ELR (cell line): ENCODE results near the gene NCOA6.
"Not testable (repeated sequence)": the region's sequence is repeated elsewhere in the genome, so short reads cannot be mapped to it uniquely, and the experiment has no call there.

Experiments used
- DNase-seq: peaks from one replicate; pipeline ENCODE4 v3.0.0-alpha.2; 2015; ENCODE audit warnings: low read depth

The NCOA6 gene

DNA sequence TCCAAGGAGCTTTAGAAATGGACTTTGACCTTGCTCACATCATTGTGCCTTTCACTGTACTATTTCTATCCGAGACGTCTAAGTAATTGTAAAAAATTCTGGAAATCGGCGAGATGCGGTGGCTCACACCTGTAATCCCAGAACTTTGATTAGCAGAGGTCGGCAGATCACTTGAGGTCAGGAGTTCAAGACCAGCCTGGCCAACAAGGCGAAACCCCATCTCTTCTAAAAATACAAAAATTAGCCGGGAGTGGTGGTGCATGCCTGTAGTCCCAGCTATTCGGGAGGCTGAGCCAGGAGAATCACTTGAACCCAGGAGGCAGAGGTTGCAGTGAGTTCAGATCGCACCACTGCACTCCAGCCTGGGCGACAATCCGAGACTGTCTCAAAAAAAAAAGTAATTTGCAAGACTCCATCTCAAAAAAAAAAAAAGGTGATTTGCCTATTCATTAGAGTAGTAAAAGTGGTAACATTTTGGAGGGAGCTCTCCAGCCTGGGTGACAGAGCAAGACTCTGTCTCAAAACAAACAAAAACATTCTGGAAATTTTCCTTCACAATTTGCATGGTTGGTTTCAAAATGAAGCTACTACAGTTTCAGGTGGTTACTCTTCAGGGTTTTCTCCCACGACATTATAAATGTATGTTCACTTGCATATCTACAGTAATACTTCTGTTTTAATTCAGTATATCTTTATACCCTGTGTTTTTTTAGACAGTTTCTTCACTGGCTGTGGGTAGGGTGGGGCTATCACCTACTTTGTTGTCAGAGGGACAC lies 106.0 kb downstream of the NCOA6 start:
- DNase-seq, result not testable (repeated sequence)

DNA sequence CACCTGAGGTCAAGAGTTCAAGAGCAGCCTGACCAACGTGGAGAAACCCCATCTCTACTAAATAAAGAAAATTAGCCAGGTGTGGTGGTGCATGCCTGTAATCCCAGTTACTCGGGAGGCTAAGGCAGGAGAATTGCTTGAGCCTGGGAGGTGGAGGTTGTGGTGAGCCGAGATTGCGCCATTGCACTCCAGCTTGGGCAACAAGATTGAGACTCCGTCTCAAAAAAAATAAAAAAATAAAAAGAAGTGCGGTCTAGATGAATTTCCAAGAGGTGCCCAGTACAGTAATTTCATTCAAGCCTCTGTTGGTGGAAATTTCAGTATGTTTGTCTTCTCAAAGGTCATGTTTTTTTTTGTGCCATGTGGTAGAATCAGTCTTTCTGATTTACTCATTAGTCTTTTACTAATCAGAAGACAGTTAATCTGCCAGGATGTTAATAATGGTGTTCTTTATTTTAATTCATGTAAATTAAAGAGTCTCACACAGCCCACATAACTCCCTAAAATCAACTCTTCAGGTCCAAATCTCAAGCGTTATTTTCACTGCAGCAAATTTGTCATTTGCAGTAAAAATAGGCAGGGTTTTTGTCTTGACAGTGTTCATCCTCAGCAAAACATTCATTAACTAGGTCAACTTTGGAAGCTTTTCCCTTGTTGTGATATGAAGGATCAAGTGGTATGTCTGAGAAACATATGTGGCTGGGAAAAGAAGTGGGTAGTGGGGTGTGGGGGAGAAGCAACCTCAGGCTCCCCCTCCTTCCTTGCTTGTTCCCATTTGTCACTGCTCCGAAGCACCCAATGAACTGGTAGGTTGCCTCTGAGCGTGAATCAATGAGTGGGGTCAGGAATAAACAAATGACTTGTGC lies 108.0 kb downstream of the NCOA6 start:
- no peak for DNase-seq

DNA sequence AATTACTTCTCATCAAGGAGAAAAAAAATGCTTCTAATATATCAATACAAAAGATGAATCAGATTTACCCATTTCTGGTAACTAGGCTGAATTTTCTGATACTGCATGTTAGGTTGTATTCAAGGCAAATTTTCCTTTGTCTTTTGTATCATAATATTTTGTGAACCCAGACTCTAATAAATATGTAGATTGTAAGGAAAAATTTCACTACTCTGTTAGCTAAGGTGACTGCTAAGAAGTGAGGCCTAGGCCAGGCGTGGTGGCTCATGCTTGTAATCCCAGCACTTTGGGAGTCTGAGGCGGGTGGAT lies 108.6 kb downstream of the NCOA6 start:
- DNase-seq, result no peak

DNA sequence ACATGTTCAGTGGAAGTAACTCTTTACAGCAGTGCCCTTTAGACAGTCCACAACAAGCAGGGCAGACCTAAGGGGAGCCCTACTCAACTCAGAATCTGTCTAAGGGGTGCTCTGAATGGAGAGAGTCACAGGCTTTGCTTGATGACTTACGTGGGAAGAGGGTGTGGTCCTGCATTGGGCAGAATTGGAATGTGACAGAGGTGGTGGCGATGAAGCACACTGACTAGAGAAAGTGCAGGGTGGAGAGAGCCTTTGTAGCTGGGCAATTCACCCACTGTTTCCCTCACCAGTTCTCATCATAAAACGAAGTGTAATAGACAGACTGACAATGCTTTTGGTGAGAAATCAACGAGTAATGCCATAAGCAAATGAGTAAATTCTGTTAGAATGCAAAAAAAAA lies 110.1 kb downstream of the NCOA6 start:
- DNase-seq, result peak; percentile 67

DNA sequence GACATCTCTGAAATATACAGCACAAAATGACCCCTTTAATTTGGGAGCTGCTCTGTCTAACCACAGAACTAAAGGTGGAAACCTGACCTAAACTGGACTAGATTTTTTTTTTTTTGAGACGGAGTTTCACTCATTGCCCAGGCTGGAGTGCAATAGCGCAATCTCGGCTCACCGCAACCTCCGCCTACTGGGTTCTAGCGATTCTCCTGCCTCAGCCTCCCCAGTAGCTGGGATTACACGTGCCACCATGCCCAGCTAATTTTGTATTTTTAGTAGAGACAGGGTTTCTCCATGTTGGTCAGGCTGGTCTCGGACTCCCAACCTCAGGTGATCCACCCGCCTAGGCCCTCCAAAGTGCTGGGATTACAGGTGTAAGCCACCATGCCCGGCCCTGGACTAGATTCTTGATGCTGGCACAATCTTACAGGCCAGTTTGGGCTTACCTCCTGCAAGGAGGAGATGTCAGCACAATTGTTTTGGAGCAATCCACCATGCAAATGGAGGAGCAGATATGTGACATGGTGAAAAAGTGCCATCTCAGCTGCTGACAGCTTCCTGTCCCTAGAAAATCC lies 111.4 kb downstream of the NCOA6 start:
- not testable (repeated sequence) for DNase-seq

DNA sequence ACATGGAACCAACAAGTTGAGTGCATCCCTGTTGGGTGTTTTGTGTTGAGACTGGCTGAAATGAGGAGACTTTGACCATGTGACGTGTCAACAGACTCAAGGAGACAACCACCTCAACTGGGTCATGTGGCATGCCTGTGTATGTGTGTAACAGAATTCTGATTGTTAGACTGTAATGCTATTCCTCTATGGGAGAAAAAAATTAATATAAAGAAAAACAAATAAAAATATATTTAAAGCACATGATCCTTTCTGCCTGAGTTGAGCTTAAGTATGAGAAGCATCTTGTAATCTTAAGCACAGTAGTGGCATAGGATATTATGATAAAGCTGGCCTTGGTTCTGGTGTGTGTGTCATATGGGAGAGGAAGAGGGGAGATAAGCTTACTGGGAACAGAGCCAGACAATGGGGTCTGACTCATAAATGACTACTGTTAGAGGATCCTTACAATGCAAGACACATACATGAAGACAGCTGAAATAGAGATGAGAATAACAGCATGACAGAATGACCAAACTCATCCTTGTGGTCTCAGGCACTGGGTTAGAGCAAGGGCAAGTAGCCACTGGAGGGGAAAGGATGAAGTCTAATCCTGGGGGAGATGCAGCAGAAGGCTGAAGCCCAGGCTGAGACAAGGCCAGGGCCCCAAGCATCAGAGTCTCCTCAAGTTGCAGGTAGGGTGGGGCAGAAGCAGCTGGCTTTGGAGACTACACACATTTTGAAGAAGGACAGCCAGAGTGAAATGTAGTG lies 112.1 kb downstream of the NCOA6 start:
- DNase-seq, result peak; percentile 100

DNA sequence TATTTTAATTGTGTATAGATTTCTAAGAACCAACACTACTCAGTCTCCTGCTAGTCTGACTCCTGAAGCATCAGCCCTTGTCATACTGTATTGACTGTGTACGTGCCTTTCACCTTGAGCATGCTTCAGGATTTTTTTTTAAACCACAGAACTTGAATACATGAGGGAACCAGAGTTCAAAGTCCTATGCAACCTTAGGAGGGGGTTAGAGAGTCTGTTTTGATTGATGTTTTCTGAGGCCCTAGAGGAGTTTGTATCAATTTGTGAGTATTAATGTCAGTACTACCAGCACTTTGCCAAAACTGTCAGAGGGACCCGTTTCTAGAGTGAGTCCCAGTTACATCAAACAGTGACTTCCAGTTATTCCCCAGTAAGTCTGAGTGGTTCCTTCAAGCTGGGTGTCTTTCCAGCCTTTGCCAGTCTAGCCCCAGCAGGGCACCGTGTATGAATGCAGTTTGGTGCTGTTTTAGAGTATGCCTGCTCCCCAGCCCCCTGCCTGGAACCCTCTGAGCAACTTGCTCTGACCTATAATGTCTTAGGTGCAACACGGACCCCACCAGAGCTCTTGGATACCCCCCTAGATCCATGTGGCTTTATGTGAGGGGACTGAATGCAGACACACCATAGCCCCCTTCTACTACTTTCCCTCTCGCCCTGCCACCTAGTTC lies 112.8 kb downstream of the NCOA6 start:
- no peak for DNase-seq

DNA sequence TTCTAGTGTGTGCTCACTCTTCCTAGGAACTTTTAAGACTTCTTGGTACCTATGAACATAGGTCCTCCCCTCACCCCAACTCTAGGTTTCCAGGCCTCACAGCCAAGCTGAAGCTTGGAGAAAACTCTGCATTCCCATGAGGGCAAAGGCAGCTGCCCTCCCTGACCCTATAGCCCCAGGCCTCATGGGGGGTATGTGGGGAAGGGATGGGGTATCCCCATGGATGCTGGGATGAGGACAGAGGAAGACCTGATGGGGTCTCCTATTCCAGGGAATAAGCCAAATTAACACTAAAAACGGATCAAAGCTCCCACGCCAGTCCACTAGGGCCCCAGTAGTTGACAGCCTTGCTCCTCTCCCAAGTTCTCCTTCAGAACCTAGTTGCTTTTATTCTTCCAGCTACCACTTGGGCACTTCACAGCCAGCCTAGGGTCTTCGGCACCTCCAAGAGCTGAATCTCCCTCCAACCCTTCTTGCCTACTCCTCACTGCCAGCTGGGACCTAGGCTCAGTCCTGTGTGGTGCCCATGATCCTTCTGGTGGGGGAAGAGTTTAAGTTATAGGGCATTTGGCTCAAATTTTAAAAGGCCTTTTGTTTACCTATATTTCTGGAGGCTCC lies 113.5 kb downstream of the NCOA6 start:
- no peak for DNase-seq

DNA sequence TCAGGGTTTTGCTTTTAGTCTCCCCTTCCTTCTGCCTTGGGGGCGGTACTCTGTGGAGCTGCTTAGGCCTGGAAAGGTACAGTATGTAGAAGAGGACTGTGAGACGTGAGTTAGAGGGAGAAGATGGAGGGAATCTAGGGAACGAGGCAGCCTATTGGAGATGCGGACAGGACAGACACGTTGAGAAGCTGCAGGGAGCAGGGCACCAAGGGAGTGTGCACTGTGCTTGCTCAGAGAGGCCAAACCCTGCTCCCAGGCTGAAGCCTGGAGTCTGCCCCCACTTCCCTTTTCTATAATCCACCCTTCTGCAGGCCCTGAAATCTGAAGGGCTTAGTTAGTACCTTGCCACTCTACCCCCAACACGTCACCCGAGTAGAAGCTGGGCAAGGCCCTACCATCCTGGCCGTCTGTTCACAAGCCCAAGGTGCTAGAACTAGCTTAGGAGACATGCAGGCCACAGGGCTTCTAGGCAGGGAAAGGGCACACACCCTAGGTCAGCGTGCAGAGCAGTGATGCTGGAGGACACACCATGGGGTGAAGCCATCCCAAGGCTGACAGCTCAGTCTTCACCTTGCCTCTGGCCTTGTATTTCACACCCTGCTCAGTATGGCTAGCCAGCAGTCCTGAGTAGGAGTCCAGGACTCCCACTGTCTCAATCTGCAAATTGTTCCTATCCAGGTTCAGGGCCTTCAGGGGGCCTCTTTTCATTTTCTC lies 114.4 kb downstream of the NCOA6 start:
- DNase-seq, result no peak

DNA sequence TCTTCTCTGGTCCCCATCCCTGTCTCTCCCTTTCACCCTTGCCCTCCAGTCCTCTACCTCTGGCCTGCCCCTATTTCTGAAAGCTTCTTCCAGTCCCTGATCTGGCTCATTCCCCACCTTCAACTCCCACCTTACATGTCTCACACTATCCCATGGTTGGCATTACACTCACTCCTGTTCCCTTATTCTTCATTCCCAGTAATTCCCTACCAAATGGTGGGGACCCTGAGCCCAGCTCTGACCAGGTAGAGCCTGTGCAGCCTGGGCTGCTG lies 114.9 kb downstream of the NCOA6 start:
- no peak for DNase-seq

DNA sequence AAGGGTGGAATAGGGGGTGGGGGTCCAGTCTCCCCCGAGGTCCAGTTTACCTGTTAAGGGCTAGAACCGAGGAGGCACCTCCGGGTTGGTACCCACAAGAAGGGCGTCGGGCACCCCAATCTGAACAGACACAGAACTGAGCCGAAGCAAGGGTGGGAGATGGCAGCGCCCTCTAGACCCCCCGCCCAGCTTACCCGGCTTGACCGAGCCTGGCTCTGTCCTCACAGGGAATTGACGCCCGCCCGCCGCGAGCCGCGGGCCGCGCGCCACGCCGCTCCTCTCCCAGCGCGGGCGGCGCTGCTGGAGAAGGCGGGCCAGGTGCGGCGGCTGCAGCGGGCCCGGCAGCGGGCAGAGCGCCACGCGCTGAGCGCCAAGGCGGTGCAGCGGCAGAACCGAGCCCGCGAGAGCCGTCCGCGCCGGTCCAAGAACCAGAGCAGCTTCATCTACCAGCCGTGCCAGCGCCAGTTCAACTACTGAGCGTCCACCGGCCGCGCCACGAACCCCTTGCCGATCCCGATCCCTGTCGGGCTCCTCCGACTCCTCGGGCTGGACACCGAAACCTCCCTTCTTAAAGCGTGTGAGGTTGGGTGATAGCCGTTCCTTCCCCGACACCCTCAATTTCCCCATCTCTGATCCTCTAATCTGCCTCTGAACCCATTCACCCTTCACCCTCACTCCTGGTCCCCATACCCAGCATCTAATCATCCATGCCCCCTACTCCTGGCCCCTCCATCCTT lies 115.5 kb downstream of the NCOA6 start:
- DNase-seq, result peak; percentile 82

DNA sequence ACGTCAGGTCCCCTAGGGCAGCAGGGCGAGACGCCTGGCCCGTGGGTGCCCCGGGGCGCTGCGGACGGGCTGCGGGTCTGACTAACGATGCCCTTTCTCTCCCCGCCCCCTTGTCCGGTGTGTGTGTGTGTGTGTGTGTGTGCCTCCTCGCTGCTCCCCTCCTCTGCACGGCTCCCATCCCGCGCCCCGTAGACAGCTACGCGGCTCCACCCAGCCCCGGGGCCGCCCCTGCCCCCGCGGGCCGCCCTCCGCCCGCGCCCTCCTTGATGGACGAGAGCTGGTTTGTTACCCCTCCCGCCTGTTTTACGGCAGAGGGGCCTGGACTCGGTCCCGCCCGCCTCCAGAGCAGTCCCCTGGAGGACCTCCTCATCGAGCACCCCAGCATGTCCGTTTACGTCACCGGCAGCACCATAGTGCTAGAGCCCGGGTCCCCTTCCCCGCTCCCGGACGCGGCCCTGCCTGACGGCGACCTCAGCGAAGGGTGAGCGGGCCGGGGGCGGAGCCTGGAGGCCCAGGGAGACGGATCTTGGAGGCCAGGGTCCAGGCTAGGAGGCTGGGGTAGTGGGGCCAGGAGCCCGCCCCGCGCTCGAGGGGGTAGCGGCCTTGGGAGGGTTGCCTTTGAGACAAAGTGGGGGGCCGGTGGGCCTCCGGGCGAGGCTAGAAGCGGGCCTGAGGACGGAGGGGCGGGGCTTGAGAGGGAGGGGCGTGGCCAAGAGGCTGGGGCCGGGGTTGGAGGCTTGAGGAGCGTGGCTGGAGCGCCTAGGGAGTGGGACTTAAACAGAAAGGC lies 116.2 kb downstream of the NCOA6 start:
- peak; percentile 96 for DNase-seq

DNA sequence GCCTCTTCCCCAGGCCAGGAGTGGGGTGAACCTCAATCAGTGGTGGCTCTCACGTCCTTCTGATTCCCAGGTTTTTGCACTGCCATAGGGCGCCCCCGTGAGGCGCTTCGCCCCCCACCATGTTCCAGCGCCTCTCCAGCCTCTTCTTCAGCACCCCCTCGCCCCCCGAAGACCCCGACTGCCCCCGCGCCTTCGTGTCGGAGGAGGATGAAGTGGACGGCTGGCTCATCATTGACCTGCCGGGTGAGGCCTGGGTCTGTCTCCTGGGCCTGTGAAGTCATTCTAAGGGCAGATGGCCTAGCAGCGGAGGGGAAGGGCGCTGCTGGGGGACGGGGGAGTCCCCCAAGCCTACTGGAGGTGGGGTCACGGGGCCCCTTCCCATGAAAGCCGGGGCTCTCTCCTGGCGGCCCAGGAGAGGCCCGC lies 116.8 kb downstream of the NCOA6 start:
- peak; percentile 66 for DNase-seq

DNA sequence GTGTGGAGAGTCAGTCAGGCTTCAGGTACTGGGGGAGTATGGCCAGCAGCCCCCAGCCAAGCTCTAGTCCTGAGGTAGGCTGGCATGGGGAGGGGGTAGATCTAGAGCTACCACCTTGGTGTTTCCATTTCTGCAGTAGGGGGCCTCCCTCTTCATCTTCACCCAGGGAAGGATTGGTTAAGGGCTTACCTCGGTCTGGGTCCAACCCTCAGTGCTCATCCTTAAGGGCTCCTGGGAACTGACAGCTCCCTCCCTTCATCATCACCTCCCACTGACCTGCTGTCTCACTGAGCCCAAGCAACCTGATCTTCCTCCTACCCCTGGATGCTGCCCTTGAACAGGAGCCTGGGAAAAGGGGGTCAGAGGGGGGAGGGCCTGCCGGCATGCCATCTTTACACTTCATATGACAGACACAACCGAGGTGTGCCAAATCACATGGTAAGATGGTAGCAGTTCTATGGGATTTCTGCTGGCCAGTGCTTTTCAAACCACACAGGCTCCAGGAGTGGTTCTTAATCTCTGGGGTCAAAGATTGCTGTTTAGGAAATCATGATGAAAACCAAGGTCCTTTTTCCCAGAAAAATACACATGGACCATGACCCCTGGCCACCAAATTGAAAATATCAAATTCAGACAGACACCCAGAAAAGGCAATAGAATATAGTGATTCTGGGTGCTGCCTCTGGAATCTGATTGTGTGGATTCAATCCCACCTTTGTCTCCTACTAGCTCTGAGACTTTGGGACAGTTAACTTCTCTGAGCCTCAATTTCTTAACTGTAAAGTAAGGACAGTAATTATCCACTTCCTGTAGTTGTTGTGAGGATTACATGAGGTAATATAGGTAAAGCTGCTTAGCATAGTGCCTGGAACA lies 118.3 kb downstream of the NCOA6 start:
- no peak for DNase-seq

DNA sequence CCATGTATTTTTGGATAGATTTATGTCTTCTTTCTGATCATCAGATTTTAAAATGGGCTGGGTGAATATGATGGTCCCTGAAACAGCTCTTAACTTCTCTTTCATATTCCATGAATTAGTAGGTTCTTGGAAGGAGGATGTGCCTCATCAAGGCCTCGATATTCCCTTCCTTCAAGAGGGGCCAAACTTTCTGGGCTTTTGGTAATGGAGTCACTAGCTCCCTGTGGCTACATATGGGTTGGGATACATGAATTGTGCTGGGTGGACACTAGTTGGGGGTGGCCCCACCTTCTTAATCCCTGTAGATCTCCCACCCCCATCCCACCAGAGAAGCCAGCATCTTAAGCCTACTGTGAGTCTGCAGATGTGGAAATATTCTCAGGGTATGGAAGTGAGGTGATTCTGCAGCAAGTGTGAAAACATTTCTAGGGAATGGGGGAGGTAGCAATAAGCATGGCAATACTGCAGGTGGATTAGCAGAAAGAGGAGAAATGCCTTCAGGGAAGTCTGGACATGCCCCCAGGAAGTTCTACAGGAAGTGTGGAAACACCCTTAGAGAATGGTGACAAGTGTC lies 119.1 kb downstream of the NCOA6 start:
- DNase-seq, result no peak

DNA sequence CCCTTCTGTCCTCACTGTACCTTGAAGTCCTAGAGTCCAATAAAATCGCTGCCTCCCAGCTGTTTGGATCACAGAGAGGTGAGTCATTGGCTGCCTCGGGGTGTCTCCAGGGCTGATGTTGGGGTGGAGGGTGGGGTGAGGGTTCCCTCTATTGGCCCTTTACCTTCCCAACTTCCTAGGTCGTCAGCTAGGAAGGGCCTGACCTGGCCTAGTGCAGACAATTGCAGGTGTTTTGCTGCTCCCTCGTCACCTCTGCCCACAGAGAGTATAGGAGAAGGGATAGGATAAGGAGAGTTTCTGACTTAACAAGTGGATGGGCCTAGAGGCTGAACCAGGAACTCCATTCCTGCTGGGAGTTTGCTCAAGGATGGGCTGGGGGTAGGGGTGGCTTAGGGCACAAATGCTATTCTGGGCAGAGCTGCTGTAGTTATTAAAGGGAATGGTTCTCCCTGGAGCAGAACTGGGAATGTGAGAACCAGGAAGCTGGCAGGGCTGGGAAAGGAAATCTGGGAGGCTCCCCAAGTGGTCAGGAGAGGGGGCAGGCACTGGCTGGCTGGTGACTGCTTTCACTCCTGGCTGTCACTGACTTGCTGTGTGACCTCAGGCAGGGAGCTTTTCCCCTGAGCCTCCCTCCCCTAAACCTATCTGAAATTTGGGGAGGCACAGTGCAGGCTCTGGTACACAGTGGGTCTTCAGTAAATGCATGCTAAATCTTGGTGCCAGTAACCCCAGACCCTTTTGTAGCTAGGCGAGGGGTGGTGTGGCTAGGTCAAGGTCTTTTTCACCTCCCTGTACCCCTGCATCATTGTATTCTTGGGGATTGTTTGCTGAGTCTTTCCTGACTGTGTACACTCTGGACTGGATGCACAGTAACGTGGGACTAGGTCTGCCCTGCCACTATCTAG lies 119.8 kb downstream of the NCOA6 start:
- peak; percentile 83 for DNase-seq

DNA sequence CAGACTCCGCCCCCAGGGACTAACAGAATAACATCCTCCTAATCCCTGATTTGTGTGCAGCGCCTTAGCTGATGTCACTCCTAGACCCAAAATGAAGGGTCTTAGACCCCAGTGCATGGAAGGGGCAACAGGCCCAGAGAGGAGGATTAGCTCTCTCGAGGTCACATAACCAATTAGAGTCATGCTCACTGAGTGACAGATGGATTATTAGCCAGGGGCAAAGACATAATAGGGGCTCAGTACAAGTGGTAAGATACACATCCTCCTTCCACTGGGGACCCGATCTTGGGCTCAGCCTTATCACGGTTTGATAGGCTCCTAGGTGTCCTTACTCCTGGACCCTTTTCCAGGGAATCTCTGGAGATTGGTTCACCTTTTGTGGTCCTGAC lies 120.4 kb downstream of the NCOA6 start:
- DNase-seq, result peak; percentile 31
